ENCODE measurements around the gene LEFTY1. TPM values are rescaled to one million over a fixed set of nuclear protein-coding genes. Genes with fewer than 3 reads are reported as not detected.

Gene LEFTY1
- total and polyA plus RNA-seq, 5 donors = 0.11 to 0.54 (median 0.48) TPM

DNA sequence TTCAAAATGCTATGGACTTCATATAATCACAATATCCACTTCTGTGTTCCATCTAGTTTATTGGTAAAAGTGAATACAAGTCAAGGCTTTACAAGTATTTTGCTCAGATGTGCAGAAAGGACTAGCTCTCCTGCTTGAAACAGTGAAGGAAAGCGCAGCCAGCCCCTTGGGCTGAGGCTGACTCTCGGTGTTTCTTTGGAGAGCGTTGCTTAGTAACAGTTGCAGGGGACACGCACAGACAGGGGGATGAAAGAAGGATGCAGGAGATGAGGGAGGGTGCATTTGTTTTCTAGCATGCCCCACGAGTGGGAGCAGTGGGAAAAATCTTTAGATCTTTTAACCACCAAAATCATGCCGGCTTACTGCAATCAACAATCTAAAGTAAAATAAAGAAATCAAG is 26.0 kb upstream of the LEFTY1 start:
- no peaks in the 10 kb centered on the region for H3K9me3 ChIP-seq (ENCODE audit: control insufficient read depth, low read length)
- no peaks in the 10 kb centered on the region for H3K27me3 ChIP-seq (ENCODE audit: control insufficient read depth, insufficient read depth)
- H3K27ac ChIP-seq (ENCODE audit: low read length) = no peak overlapping the region
- no peak overlapping the region for H3K4me3 ChIP-seq (ENCODE audit: low read length)
- DNase-seq = no peak
- ATAC-seq = no peak
- intact Hi-C loops (cut with DNase I) = loop anchor here in 3 of 4 donors (5.0 kb wide), 1 partner anchor 438 kb away; no protein-coding TSS in a partner anchor
- no peaks in the 10 kb centered on the region for H3K4me1 ChIP-seq (ENCODE audit: control insufficient read depth, insufficient read depth, low read length)
- 93% methylated on average over 6 of the region's 6 CpGs for WGBS

DNA sequence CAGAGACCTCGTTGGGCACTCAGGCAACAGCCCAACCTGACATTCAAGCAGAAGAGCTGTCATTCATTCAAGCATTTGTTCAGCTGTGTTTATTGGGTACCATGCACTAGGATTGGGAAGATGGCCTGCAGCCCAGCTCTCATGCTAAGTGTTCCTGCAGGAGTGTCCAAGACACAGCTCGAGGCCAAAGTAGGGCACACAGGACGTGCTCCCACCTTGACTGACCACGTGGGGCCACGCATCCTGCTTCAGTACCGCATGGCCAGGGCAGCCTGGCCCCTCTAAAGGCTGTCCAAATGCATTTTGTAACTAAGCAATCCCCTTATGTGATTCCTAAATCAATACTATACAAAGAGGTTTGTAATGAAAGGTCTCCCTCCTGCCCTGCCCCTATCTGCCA is 25.4 kb upstream of the LEFTY1 start:
- WGBS = 80% methylated on average over 6 of the region's 6 CpGs
- Histone ChIP-seq H3K9me3 (ENCODE audit: control insufficient read depth, low read length) (no peaks in the 10 kb centered on the region), H3K27me3 (ENCODE audit: control insufficient read depth, insufficient read depth) (no peaks in the 10 kb centered on the region), H3K4me1 (ENCODE audit: control insufficient read depth, insufficient read depth, low read length) (no peaks in the 10 kb centered on the region), H3K27ac (ENCODE audit: low read length) (no peak overlapping the region), H3K4me3 (ENCODE audit: low read length) (no peak overlapping the region)
- DNase-seq = no peak
- ATAC-seq = no peak
- intact Hi-C loops (cut with DNase I) = loop anchor here in 3 of 4 donors (5.0 kb wide), 1 partner anchor 437 kb away; no protein-coding TSS in a partner anchor

DNA sequence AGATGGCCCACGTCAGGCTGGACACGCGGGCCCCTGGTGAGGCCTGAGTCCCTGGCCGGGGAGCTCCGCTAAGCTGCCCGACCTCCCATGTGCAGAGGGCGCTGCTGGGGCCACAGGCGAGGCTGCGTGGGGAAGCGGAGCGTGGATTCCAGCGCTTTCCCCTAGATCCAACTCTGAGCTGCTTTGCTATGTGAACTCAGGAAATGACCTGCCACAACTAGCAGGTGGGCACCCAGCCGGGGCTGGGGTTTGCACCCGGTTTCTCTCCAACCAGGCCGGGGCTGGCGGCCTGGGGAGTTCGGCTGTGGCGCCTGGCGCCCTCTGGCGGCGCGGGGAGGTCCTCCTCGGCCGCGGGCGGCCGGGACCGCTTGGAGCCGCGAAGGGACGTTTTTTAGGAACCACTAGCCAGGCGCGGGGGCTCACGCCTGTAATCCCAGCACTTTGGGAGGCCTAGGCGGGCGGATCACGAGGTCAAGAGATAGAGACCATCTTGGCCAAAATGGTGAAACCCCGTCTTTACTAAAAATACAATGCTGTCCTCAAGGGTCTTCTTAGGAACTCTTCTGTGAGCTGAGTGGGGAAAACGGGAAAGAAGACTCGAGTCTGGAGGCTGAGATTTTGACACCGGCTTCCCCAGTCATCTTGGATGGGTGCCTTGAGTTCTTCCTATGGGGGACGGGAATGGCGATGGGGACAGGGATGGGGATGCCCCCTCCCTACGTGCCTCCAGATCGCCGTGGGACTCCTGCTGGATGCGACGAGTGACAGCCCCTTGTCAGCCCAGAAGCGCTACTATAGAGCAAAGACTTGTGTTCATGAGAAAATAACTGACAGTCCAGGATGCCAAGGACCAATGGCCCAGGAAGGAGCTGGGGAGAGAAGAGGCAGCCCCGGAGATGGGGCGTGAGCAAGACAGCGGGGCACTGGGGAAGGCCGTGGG is 22.5 kb upstream of the LEFTY1 start:
- intact Hi-C loops (cut with DNase I) = loop anchor here (2.0 to 5.0 kb wide), 2 partner anchors 434 to 437 kb away; no protein-coding TSS in a partner anchor

DNA sequence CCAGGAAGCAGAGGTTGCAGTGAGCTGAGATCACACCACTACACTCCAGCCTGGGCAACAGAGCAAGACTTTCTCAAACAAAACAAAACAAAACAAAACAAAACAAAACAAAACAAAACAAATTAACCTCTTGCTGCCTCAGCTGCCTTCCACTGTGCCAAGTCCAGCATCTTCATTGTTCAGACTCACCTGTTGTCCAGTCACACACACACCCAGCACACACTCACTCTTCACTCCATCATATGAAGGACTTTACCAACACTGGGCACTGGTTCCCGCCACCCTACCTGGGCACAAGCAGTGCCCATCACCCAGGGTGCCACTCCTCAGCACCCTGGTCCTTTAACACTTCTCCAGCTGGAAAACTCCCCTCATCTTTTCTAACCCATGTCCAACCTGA is 20.5 kb upstream of the LEFTY1 start:
- H3K4me3 ChIP-seq (ENCODE audit: low read length) = no peak overlapping the region
- intact Hi-C loops (cut with DNase I) = loop anchor here in 1 of 4 donors (10.0 kb wide), 1 partner anchor 115 kb away; no protein-coding TSS in a partner anchor
- 90% methylated on average over 1 of the region's 1 CpG for WGBS
- H3K27ac ChIP-seq (ENCODE audit: low read length) = no peak overlapping the region
- no peaks in the 10 kb centered on the region for H3K4me1 ChIP-seq (ENCODE audit: control insufficient read depth, insufficient read depth, low read length)
- H3K9me3 ChIP-seq (ENCODE audit: control insufficient read depth, low read length) = no peaks in the 10 kb centered on the region
- ATAC-seq (no peak), DNase-seq (no peak)
- no peaks in the 10 kb centered on the region for H3K27me3 ChIP-seq (ENCODE audit: control insufficient read depth, insufficient read depth)

More for the DNA sequence above, 22.5 kb upstream of the LEFTY1 start:
- Histone ChIP-seq H3K9me3 (ENCODE audit: control insufficient read depth, low read length) (no peaks in the 10 kb centered on the region), H3K4me3 (ENCODE audit: low read length) (no peak overlapping the region), H3K27me3 (ENCODE audit: control insufficient read depth, insufficient read depth) (no peaks in the 10 kb centered on the region), H3K27ac (ENCODE audit: low read length) (no peak overlapping the region), H3K4me1 (ENCODE audit: control insufficient read depth, insufficient read depth, low read length) (no peaks in the 10 kb centered on the region)
- ATAC-seq (peak; percentile 91), DNase-seq (peak; percentile 73 to 90 (median 89))
- 28% methylated on average over 53 of the region's 53 CpGs for WGBS

- Histone ChIP-seq H3K27me3 (ENCODE audit: control insufficient read depth, insufficient read depth) (no peaks in the 10 kb centered on the region), H3K27ac (ENCODE audit: low read length) (no peak overlapping the region), H3K9me3 (ENCODE audit: control insufficient read depth, low read length) (no peaks in the 10 kb centered on the region), H3K4me1 (ENCODE audit: control insufficient read depth, insufficient read depth, low read length) (no peaks in the 10 kb centered on the region), H3K4me3 (ENCODE audit: low read length) (no peak overlapping the region)
- 75% methylated on average over 2 of the region's 2 CpGs for WGBS
- intact Hi-C loops (cut with DNase I) = loop anchor here in 1 of 4 donors (10.0 kb wide), 1 partner anchor 114 kb away; no protein-coding TSS in a partner anchor
- ATAC-seq = no peak
- DNase-seq = no peak
Measured at GRCh38 chr1:225908773-225909172, 19.8 kb upstream of the LEFTY1 start.

DNA sequence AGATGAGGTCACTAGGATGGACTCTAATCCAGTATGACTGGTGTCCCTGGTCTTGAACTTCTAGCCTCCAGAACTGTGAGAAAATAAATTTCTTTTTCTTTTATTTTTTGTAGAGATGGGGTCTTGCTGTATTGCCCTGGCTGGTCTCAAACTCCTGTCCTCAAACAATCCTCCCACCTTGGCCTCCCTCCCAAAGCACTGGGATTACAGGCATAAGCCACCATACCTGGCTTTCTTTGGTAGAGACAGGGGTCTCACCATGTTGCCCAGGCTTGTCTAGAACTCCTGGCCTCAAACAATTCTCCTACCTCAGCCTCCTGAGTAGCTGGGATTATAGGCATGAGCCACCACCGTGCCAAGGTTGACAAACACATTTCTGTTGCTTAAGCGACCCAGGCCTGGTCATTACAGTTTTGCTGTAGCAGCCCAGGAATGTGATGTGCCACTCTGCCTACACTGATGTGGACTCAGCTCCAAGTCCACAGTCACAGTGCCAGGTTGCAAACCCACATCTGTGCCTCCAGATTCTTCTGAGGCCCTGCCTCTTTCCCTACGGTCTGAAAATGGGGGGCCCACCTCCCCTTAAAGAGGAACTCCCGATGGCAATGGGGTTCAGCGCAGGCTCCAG is 19.2 kb upstream of the LEFTY1 start:
- Histone ChIP-seq H3K27ac (ENCODE audit: low read length) (no peak overlapping the region), H3K27me3 (ENCODE audit: control insufficient read depth, insufficient read depth) (no peaks in the 10 kb centered on the region), H3K9me3 (ENCODE audit: control insufficient read depth, low read length) (no peaks in the 10 kb centered on the region), H3K4me1 (ENCODE audit: control insufficient read depth, insufficient read depth, low read length) (no peaks in the 10 kb centered on the region), H3K4me3 (ENCODE audit: low read length) (no peak overlapping the region)
- 84% methylated on average over 5 of the region's 5 CpGs for WGBS
- ATAC-seq (no peak), DNase-seq (no peak)
- intact Hi-C loops (cut with DNase I) = loop anchor here in 1 of 4 donors (10.0 kb wide), 1 partner anchor 113 kb away; no protein-coding TSS in a partner anchor

GRCh38 chr1:225907341-225907740 is 18.4 kb upstream of the LEFTY1 start:
- H3K27me3 ChIP-seq (ENCODE audit: control insufficient read depth, insufficient read depth) = no peaks in the 10 kb centered on the region
- H3K9me3 ChIP-seq (ENCODE audit: control insufficient read depth, low read length) = no peaks in the 10 kb centered on the region
- intact Hi-C loops (cut with DNase I) = loop anchor here in 1 of 4 donors (10.0 kb wide), 1 partner anchor 113 kb away; no protein-coding TSS in a partner anchor
- no peak overlapping the region for H3K4me3 ChIP-seq (ENCODE audit: low read length)
- 92% methylated on average over 7 of the region's 7 CpGs for WGBS
- ATAC-seq (no peak), DNase-seq (no peak)
- no peaks in the 10 kb centered on the region for H3K4me1 ChIP-seq (ENCODE audit: control insufficient read depth, insufficient read depth, low read length)
- H3K27ac ChIP-seq (ENCODE audit: low read length) = no peak overlapping the region

GRCh38 chr1:225906467-225906866 is 17.5 kb upstream of the LEFTY1 start:
- ATAC-seq (no peak), DNase-seq (no peak)
- Histone ChIP-seq H3K27me3 (ENCODE audit: control insufficient read depth, insufficient read depth) (no peaks in the 10 kb centered on the region), H3K27ac (ENCODE audit: low read length) (no peak overlapping the region), H3K4me1 (ENCODE audit: control insufficient read depth, insufficient read depth, low read length) (no peaks in the 10 kb centered on the region), H3K9me3 (ENCODE audit: control insufficient read depth, low read length) (no peaks in the 10 kb centered on the region), H3K4me3 (ENCODE audit: low read length) (no peak overlapping the region)
- intact Hi-C loops (cut with DNase I) = loop anchor here in 1 of 4 donors (10.0 kb wide), 1 partner anchor 112 kb away; no protein-coding TSS in a partner anchor
- 94% methylated on average over 6 of the region's 6 CpGs for WGBS

- WGBS = 79% methylated on average over 4 of the region's 4 CpGs
- intact Hi-C loops (cut with DNase I) = loop anchor here in 1 of 4 donors (10.0 kb wide), 1 partner anchor 109 kb away; no protein-coding TSS in a partner anchor
Measured at GRCh38 chr1:225903623-225904022, 14.7 kb upstream of the LEFTY1 start.

DNA sequence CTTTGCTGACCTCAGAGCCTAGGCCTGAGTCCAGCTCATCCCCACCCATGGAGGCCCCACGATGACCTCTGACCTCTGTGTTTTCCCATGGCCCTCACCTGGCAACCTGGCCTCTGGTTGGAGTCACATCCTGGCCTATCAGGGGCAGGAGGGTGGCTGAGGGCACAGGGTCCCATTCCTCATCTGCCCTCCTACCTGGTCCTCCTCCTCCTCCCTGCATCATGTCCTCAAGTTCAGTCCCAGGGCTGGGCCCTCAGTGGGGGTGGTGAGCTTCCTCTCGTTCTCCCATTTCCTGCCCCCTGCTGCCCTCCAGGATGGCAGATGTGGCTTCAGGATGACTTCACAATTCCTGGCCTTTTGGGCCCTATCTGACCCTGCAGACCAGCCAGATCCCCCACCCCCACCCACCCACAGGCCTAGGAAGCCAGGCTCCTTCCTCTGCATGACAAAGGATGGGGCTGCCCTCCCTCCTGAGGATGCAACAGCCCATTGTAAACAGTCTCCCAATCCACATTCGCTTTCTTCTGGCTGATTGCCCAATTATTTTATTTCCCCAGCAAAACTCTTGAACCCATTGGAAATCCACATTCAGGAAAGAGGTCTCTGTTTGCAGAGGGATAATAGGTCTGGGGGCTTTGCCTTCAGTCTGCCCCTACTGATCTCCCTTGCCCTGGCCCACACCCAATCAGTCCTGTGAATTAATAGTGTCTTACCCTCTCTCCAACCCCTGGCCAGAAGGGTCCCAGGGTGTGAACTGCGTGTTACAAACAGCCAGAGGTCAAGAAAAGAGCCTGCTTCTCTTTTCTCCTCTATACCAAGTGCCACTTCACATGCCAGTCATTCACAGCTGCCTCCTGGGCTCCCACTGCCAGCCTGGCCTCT is 10.3 kb upstream of the LEFTY1 start:
- ATAC-seq (peak in 1 of 2 donors; percentile 39), DNase-seq (peak in 1 of 3 donors; percentile 43)
- peaks cover 2% of the 10 kb centered on the region for H3K4me1 ChIP-seq (ENCODE audit: control insufficient read depth, insufficient read depth, low read length)
- no peak overlapping the region for H3K27ac ChIP-seq (ENCODE audit: low read length)
- no peaks in the 10 kb centered on the region for H3K27me3 ChIP-seq (ENCODE audit: control insufficient read depth, insufficient read depth)
- H3K9me3 ChIP-seq (ENCODE audit: control insufficient read depth, low read length) = no peaks in the 10 kb centered on the region
- no peak overlapping the region for H3K4me3 ChIP-seq (ENCODE audit: low read length)
- intact Hi-C loops (cut with DNase I) = no loop called here
- 43% methylated on average over 4 of the region's 4 CpGs for WGBS

More at GRCh38 chr1:225903623-225904022, 14.7 kb upstream of the LEFTY1 start:
- Histone ChIP-seq H3K9me3 (ENCODE audit: control insufficient read depth, low read length) (no peaks in the 10 kb centered on the region), H3K27ac (ENCODE audit: low read length) (no peak overlapping the region), H3K27me3 (ENCODE audit: control insufficient read depth, insufficient read depth) (no peaks in the 10 kb centered on the region), H3K4me3 (ENCODE audit: low read length) (no peak overlapping the region), H3K4me1 (ENCODE audit: control insufficient read depth, insufficient read depth, low read length) (peaks cover 2% of the 10 kb centered on the region)
- ATAC-seq (no peak), DNase-seq (peak in 1 of 3 donors; percentile 10)
